KOPT-K1 (cell line): ENCODE measurements around the gene CCDC200.
A peak's percentile ranks its signal among the peaks of the same experiment; 100 is the strongest.
"Not testable (repeated sequence)": the region's sequence is repeated elsewhere in the genome, so short reads cannot be mapped to it uniquely, and the experiment has no call there.

Experiments used
- H3K27ac ChIP-seq: fragments of 200-600 bp; sonication (generic); 2 replicates; pipeline ENCODE4 v1.5.1; 2016; ENCODE audit warnings: antibody characterized with exemption, mild to moderate bottlenecking, low read depth, low read length; ENCODE audit not compliant: poor library complexity, severe bottlenecking
- H3K36me3 ChIP-seq: fragments of 200-600 bp; sonication (generic); 2 replicates; pipeline ENCODE4 v1.5.1; 2017; ENCODE audit warnings: antibody characterized with exemption, mild to moderate bottlenecking, low read length, moderate library complexity; ENCODE audit not compliant: insufficient read depth
- H3K9me3 ChIP-seq: fragments of 200-600 bp; sonication (generic); 2 replicates; pipeline ENCODE4 v1.5.1; 2017; ENCODE audit warnings: antibody characterized with exemption, low read length, mild to moderate bottlenecking; ENCODE audit not compliant: insufficient read depth, poor library complexity, severe bottlenecking

Gene CCDC200

GRCh38 chr17:43220511-43221125, 7.8 kb downstream of the CCDC200 start:
- no peaks in the 10 kb centered on the region for H3K9me3 ChIP-seq
- no peak overlapping the region for H3K27ac ChIP-seq
- H3K36me3 ChIP-seq, result peaks cover 52% of the 10 kb centered on the region

DNA sequence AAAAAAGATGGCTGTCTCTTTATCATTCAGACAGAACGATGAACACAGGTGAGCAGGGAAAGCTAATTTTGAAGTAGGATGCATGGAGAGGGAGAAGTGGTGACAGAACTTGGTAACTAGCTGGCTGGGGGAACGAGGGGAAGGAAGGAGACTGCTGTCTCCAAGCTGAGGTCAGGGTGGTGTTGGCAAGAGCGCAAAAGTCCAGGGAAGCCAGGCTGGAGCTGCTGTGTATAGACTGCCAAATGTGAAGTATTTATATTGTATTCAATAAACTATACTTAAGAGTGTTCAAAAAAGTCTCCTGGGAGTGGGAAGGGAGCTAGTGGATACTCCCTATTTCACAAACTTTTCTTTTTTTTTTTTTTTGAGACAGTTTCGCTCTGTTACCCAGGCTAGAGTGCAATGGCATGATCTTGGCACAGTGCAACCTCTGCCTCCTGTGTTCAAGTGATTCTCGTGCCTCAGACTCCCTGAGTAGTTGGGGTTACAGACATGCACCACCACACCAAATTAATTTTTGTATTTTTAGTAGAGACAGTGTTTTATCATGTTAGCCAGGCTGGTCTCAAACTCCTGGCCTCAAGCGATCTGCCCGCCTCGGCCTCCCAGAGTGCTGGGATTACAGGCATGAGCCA, 8.6 kb downstream of the CCDC200 start:
- H3K36me3 ChIP-seq, result peaks cover 53% of the 10 kb centered on the region
- H3K27ac ChIP-seq, result no peak overlapping the region

DNA sequence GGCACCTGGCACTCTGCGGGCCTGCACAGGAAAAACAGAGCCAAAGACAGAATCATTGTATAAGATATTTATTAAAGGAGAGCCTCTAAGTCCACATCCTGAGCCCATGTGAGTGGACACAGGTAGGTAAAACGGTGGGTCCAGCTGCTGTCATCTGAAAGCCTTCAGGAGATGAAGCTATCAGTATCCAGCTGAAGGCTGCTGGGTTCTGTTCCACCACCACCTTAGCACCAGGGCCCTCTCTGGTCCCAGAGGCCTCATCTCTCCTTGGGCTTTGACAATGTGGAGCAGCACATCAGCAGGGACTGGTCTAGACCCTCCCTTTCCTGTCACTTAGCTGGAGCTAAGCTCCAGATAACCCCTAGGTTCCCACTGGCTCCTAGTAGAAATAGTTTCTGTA, 9.4 kb downstream of the CCDC200 start:
- Histone ChIP-seq H3K9me3 (no peaks in the 10 kb centered on the region), H3K36me3 (peaks cover 50% of the 10 kb centered on the region), H3K27ac (no peak overlapping the region)

More for the DNA sequence above, 8.6 kb downstream of the CCDC200 start:
- H3K9me3 ChIP-seq, result no peaks in the 10 kb centered on the region

DNA sequence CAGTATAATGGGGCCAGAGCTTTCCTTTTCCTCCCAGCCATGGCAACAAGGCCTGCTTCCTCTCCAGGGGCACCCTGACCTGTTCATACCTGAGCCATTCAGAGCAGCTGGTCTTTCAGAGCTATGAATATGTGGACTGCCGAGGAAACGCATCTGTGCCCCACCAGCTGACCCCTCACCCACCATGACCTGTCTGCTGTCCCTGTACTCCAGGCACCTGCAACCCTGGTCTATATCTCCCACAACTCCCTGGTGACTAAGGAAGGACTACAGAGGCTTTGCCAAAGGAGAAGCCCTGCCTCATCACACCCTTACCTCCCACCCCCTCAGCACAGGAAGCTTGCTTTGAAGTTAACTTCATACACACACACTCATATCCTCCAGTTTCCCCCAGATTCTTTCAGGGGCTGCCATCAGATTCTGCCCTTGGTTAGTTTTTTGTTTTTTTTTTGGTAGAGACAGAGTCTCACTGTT, 10.8 kb downstream of the CCDC200 start:
- Histone ChIP-seq H3K27ac (peak overlapping the region; percentile 42), H3K36me3 (peaks cover 50% of the 10 kb centered on the region), H3K9me3 (no peaks in the 10 kb centered on the region)

- Histone ChIP-seq H3K9me3 (no peaks in the 10 kb centered on the region), H3K27ac (peak overlapping the region; percentile 42)
Observed at GRCh38 chr17:43216762-43217613, 11.4 kb downstream of the CCDC200 start.

DNA sequence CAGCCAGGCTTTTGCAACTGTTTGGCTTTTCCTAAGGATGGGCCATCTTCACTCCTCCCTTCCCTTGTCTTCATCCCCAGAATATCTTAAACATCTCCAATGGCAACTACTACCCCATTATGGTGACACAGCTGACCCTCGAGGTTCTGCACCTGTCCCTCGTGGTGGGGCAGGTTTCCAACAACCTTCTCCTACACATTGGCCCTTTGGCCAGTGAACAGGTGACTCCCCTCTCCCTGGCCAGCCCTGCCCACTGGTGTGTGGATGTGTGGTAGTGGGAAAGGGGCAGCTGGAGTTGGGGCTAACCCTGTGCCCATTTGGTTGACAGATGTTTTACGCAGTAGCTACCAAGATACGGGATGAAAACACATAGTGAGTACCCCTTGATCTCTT, 12.1 kb downstream of the CCDC200 start:
- H3K27ac ChIP-seq, result no peak overlapping the region
- H3K36me3 ChIP-seq, result peaks cover 50% of the 10 kb centered on the region
- H3K9me3 ChIP-seq, result no peaks in the 10 kb centered on the region

More at GRCh38 chr17:43216762-43217613, 11.4 kb downstream of the CCDC200 start:
- H3K36me3 ChIP-seq, result peaks cover 50% of the 10 kb centered on the region

- Histone ChIP-seq H3K27ac (no peak overlapping the region), H3K36me3 (peaks cover 50% of the 10 kb centered on the region), H3K9me3 (no peaks in the 10 kb centered on the region)
Observed at GRCh38 chr17:43215341-43215740, 13.1 kb downstream of the CCDC200 start.

DNA sequence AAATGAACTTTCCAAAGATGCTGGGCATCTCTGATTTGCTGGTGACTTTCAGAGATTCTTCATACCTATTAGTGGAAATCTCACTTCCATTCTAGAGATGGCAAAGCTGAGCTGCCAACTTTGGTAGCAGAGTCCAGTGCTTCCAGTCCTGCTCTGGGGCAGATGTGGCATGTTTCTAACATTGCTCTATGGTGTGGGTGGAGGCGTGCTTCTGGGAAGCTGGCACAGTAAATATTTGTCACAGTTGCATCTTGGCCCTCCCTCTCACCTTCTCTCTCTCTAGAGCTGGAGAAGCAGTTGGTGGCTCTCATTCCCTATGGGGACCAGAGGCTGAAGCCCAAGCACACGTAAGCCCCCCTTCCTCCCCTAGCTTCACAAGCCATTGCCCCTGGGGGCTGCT, 14.9 kb downstream of the CCDC200 start:
- peak overlapping the region; percentile 79 for H3K27ac ChIP-seq
- peaks cover 45% of the 10 kb centered on the region for H3K36me3 ChIP-seq
- H3K9me3 ChIP-seq, result no peaks in the 10 kb centered on the region

- H3K27ac ChIP-seq, result peak overlapping the region; percentile 79
- peaks cover 43% of the 10 kb centered on the region for H3K36me3 ChIP-seq
- no peaks in the 10 kb centered on the region for H3K9me3 ChIP-seq
Observed at GRCh38 chr17:43212641-43213490, 15.6 kb downstream of the CCDC200 start.

- H3K9me3 ChIP-seq, result no peaks in the 10 kb centered on the region
- H3K36me3 ChIP-seq, result peaks cover 32% of the 10 kb centered on the region; the same call in 1 of the 2 replicates
- peak within 1 kb of the TSS; percentile 79 for H3K27ac ChIP-seq
Observed at GRCh38 chr17:43211480-43212402, 16.7 kb downstream of the CCDC200 start, which contains the start of gene TMEM106A. Gene TMEM106A (plus strand): TSS chr17:43211875. CDS start chr17:43213042, 1,167 bp downstream.

GRCh38 chr17:43211123-43211479, 17.3 kb downstream of the CCDC200 start:
- peak overlapping the region; percentile 79 for H3K27ac ChIP-seq
- H3K36me3 ChIP-seq, result peaks cover 25% of the 10 kb centered on the region; the same call in 1 of the 2 replicates
- no peaks in the 10 kb centered on the region for H3K9me3 ChIP-seq

- peaks cover 20% of the 10 kb centered on the region; the same call in 1 of the 2 replicates for H3K36me3 ChIP-seq
- H3K9me3 ChIP-seq, result no peaks in the 10 kb centered on the region
- peak overlapping the region; percentile 79 for H3K27ac ChIP-seq
Observed at GRCh38 chr17:43210576-43210975, 17.8 kb downstream of the CCDC200 start.

GRCh38 chr17:43203013-43203412, 25.4 kb downstream of the CCDC200 start:
- not testable (repeated sequence) for H3K9me3 ChIP-seq, H3K27ac ChIP-seq
- peaks cover 65% of the 10 kb centered on the region for H3K36me3 ChIP-seq
